ACC112 (cell line): ENCODE data around the gene APOBEC3B.
"Not testable (repeated sequence)": the region's sequence is repeated elsewhere in the genome, so short reads cannot be mapped to it uniquely, and the experiment has no call there.

Source experiments
- H2AFZ ChIP-seq: fragments of 200-600 bp; sonication (generic); one replicate; pipeline ENCODE4 v1.6.0; 2017; ENCODE audit warnings: antibody characterized with exemption, low read length; ENCODE audit not compliant: unreplicated experiment
- H3K27ac ChIP-seq: fragments of 200-600 bp; sonication (generic); 2 replicates; pipeline ENCODE4 v1.5.1; 2014; ENCODE audit warnings: low read depth, mild to moderate bottlenecking, antibody characterized with exemption, low read length, moderate library complexity
- H3K27me3 ChIP-seq: fragments of 200-600 bp; sonication (generic); 2 replicates; pipeline ENCODE4 v1.6.1; 2014; ENCODE audit warnings: mild to moderate bottlenecking, antibody characterized with exemption, low read length, moderate library complexity, mixed read lengths; ENCODE audit not compliant: insufficient read depth
- H3K36me3 ChIP-seq: fragments of 200-600 bp; sonication (generic); 2 replicates; pipeline ENCODE4 v1.6.1; 2016; ENCODE audit warnings: mild to moderate bottlenecking, antibody characterized with exemption, low read length, moderate library complexity, mixed read lengths; ENCODE audit not compliant: insufficient read depth
- H3K4me1 ChIP-seq: fragments of 200-600 bp; sonication (generic); one replicate; pipeline ENCODE4 v1.6.1; 2016; ENCODE audit warnings: low read length, mixed read lengths; ENCODE audit not compliant: insufficient read depth, unreplicated experiment, control insufficient read depth
- H3K4me3 ChIP-seq: fragments of 200-600 bp; sonication (generic); 2 replicates; pipeline ENCODE4 v1.5.1; 2014; ENCODE audit warnings: mild to moderate bottlenecking, low read depth, low read length
- H3K79me2 ChIP-seq: fragments of 200-600 bp; sonication (generic); one replicate; pipeline ENCODE4 v1.6.0; 2016; ENCODE audit warnings: low read length; ENCODE audit not compliant: control insufficient read depth, unreplicated experiment, insufficient read depth

Gene APOBEC3B

GRCh38 chr22:38942702-38943101, 39.4 kb upstream of the APOBEC3B start:
- H2AFZ ChIP-seq, result no peak overlapping the region
- H3K4me3 ChIP-seq, result no peak overlapping the region
- H3K4me1 ChIP-seq, result no peaks in the 10 kb centered on the region
- peaks cover 45% of the 10 kb centered on the region for H3K27me3 ChIP-seq
- H3K79me2 ChIP-seq, result no peaks in the 10 kb centered on the region
- no peaks in the 10 kb centered on the region for H3K36me3 ChIP-seq
- H3K27ac ChIP-seq, result no peak overlapping the region

DNA sequence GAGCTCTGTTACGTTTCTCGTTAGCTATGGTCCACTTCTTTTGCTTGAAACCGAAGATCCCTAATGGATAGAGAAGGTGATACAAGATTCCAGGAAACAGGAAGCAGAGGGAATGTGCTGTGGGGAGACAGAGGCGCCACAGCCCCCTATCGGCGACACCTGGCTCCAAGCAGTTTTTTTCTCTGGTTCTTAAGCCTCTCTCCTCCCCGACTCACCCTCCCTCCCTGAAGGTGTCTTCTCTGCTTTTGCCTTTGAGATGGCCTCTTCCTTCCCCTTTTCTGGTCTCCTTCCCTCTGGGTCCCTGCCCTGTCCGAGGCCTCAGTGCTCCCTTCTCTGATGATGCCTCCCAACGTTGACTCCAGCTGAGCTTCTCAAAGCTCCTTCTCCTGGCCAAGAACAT, 38.9 kb upstream of the APOBEC3B start:
- Histone ChIP-seq H3K27ac (no peak overlapping the region), H2AFZ (no peak overlapping the region)

GRCh38 chr22:38943882-38944281, 38.3 kb upstream of the APOBEC3B start:
- Histone ChIP-seq H3K36me3 (no peaks in the 10 kb centered on the region), H3K27ac (no peak overlapping the region), H3K27me3 (peaks cover 50% of the 10 kb centered on the region), H3K4me3 (no peak overlapping the region), H3K4me1 (no peaks in the 10 kb centered on the region), H3K79me2 (no peaks in the 10 kb centered on the region), H2AFZ (no peak overlapping the region)

More for the DNA sequence above, 38.9 kb upstream of the APOBEC3B start:
- H3K4me3 ChIP-seq, result no peak overlapping the region
- no peaks in the 10 kb centered on the region for H3K36me3 ChIP-seq
- H3K27me3 ChIP-seq, result peaks cover 49% of the 10 kb centered on the region
- no peaks in the 10 kb centered on the region for H3K79me2 ChIP-seq
- no peaks in the 10 kb centered on the region for H3K4me1 ChIP-seq

GRCh38 chr22:38944653-38945052, 37.5 kb upstream of the APOBEC3B start:
- Histone ChIP-seq H3K36me3 (no peaks in the 10 kb centered on the region), H3K27ac (no peak overlapping the region), H3K27me3 (peaks cover 50% of the 10 kb centered on the region), H3K4me3 (no peak overlapping the region), H3K79me2 (no peaks in the 10 kb centered on the region), H2AFZ (no peak overlapping the region), H3K4me1 (no peaks in the 10 kb centered on the region)

DNA sequence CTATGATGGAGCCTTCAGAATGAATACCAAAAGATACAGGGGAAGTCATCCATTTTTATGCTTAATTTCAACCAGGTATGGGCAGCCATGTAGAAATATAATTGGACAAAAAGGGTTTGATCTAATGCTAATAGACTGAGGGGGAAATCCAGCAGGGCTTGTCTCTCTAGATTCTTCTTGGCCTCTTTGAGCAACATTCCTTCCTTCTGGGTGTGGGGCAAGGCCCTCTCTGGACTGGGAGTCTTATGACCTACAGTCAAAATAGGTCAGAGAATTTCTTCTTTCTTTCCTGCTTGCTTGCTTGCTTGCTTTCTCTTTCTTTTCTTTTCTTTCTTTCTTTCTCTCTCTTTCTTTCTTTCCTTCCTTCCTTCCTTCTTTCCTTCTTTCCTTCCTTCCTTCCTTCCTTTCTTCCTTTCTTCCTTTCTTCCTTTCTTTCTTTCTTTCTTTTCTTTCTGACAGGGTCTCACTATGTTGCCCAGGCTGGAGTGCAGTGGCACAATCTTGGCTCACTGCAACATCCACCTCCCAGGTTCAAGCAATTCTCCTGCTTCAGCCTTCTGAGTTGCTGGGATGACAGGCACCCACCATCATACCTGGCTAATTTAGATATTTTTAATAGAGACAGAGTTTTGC, 36.3 kb upstream of the APOBEC3B start:
- not testable (repeated sequence) for H3K79me2 ChIP-seq, H3K27ac ChIP-seq, H3K4me1 ChIP-seq, H3K36me3 ChIP-seq, H3K4me3 ChIP-seq, H2AFZ ChIP-seq
- peaks cover 46% of the 10 kb centered on the region for H3K27me3 ChIP-seq

DNA sequence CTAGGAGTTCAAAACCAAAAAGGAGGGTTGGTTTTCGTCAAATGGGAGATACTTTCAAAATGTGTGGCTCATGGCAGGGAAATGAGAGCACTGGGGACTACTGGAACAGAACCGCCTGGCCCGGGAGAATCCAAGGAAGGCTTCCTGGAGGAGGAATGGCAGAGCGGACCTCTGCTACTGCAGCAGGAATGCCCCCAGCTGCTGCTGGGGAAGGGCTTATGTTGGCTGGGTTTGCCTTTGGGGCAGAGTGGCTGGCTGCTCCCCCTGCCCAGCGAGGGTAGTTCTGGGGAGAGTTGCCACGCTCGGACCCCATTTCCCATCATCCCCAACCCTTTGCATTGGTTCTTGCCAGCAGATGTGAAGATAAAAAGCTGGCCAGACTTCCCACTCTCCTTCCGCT, 35.4 kb upstream of the APOBEC3B start:
- Histone ChIP-seq H3K36me3 (no peaks in the 10 kb centered on the region), H3K4me3 (no peak overlapping the region), H2AFZ (no peak overlapping the region), H3K27me3 (peaks cover 41% of the 10 kb centered on the region), H3K4me1 (no peaks in the 10 kb centered on the region), H3K27ac (no peak overlapping the region), H3K79me2 (no peaks in the 10 kb centered on the region)

DNA sequence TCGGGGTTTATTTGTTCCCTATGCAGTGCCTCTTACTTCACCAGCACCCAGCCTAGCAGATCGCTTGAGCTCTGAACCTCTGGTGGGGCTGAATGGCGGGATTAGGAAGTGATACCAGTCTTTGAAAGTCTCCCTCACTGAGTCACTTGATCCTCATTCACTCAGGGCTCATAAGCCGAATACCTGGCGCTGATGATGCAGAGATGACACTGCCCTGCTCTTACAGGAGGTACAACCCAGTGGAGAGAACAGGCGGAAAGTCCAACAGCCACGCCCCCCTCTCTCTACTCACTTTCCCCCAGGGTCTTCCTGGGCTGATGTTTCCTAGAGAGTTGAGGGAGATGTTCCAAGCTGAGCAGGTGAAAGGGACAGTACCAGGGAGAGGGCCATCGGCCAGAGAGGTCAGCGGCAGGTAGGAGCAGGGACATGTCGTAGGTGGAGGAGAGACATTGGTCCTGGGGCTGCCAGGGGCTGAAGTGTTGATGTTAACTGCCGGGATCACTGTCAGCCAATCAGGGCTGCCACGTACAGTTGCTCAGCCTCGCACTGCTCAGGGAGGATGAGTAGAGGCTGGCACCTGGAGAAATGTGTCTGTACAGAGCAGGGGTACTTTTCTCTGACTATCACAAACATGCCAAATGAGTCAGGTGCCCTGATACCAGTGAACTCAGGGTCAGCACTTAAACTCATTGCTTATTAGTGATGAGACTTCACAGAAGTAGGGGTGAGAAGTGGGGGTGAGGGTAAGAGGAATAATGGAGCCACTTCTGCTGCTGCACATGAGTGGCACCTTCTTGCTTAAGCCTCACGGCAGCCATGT, 34.6 kb upstream of the APOBEC3B start:
- Histone ChIP-seq H3K4me3 (no peak overlapping the region), H2AFZ (no peak overlapping the region), H3K27ac (no peak overlapping the region), H3K27me3 (peaks cover 41% of the 10 kb centered on the region), H3K36me3 (no peaks in the 10 kb centered on the region), H3K79me2 (no peaks in the 10 kb centered on the region), H3K4me1 (no peaks in the 10 kb centered on the region)

- no peak overlapping the region for H3K4me3 ChIP-seq
- H3K36me3 ChIP-seq, result no peaks in the 10 kb centered on the region
- H3K79me2 ChIP-seq, result no peaks in the 10 kb centered on the region
- H3K4me1 ChIP-seq, result no peaks in the 10 kb centered on the region
- peaks cover 32% of the 10 kb centered on the region for H3K27me3 ChIP-seq
- H3K27ac ChIP-seq, result no peak overlapping the region
- no peak overlapping the region for H2AFZ ChIP-seq
These were observed 33.8 kb upstream of the APOBEC3B start for GRCh38 chr22:38948181-38948940.

- Histone ChIP-seq H3K36me3 (no peaks in the 10 kb centered on the region), H3K27me3 (peaks cover 17% of the 10 kb centered on the region), H3K27ac (no peak overlapping the region), H3K4me1 (no peaks in the 10 kb centered on the region), H2AFZ (no peak overlapping the region), H3K4me3 (no peak overlapping the region), H3K79me2 (no peaks in the 10 kb centered on the region)
These were observed 32.2 kb upstream of the APOBEC3B start for GRCh38 chr22:38949889-38950405.

DNA sequence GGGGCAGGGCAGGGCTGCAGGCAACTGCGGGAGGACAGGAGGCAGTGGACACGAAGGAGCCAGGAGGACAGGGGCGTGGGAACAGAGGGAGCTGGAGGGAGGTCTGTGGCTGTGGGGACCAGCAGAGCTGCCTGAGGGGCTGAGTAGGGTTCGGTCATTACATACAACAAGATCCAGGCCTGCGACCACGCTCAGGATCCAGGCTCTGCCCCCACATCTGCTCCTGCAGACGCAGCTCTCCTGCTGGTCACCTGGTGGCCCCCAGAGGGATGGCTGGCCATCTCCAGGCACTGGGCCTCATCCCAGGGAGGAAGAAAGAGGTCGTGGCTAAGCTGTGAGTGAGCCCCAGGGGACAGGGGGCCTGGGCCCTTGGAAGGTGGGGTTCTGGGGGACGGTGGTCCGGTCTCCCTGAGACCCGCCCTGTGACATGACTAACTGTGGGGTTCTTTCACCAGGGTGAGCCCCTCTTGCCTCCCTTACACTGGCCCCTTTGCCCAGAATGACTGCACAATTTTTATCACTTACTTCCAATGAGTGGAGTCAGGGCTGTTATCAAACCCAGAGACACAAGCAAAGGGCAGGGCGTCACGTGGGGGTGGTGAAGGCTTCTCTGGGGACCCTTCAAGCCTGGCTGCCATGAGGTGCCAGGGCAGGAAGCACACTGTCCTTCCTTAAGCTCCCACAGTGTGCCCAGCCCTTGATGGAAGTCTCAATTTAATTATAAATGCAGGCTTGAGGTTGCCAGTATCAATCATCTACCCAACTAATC, 31.4 kb upstream of the APOBEC3B start:
- H3K36me3 ChIP-seq, result no peaks in the 10 kb centered on the region
- H3K27ac ChIP-seq, result no peak overlapping the region
- H3K4me3 ChIP-seq, result no peak overlapping the region
- H2AFZ ChIP-seq, result no peak overlapping the region
- H3K27me3 ChIP-seq, result peaks cover 16% of the 10 kb centered on the region
- no peaks in the 10 kb centered on the region for H3K4me1 ChIP-seq
- H3K79me2 ChIP-seq, result no peaks in the 10 kb centered on the region
